Activated CD8-positive, alpha-beta T cell treated with anti-CD3 and anti-CD28 coated beads, Interleukin-2, amount 10 ng/mL, durations not matched to agents 7 days and 5 days (primary cell): Measurements from ENCODE around the gene CABLES1. TPM values are rescaled to one million over a fixed set of nuclear protein-coding genes. Genes with fewer than 3 reads are reported as not detected.
"Not testable (repeated sequence)": the region's sequence is repeated elsewhere in the genome, so short reads cannot be mapped to it uniquely, and the experiment has no call there.

Experiments
- ATAC-seq: fragments of 150-1000 bp; cut with Tn5 transposase; one replicate; pipeline ENCODE4 v1.10.0; 2021; ENCODE audit warnings: moderate library complexity
- CTCF ChIA-PET: fragments of 350-600 bp; sonication (Branson Sonifier 250); formaldehyde crosslinking; loops from one replicate; lab custom pipeline; 2021; ENCODE audit warnings: antibody characterized with exemption; lab: Charles Lee
- POLR2A ChIA-PET: fragments of 350-600 bp; sonication (Branson Sonifier 250); formaldehyde crosslinking; loops from one replicate; lab custom pipeline; 2021; ENCODE audit warnings: antibody characterized with exemption; lab: Charles Lee
- DNase-seq: peaks from one replicate; pipeline ENCODE4 v3.0.0-alpha.2; 2020
- H3K27ac Mint-ChIP-seq: one replicate; pipeline ENCODE4 v1.8.0; 2021; ENCODE audit warnings: mild to moderate bottlenecking, mixed read lengths
- H3K27me3 Mint-ChIP-seq: one replicate; pipeline ENCODE4 v1.8.0; 2021; ENCODE audit warnings: low read depth, mixed read lengths
- H3K36me3 Mint-ChIP-seq: one replicate; pipeline ENCODE4 v1.8.0; 2021; ENCODE audit warnings: low read depth, mixed read lengths
- H3K4me1 Mint-ChIP-seq: one replicate; pipeline ENCODE4 v1.8.0; 2021; ENCODE audit warnings: low read depth, mixed read lengths
- H3K4me3 Mint-ChIP-seq: one replicate; pipeline ENCODE4 v1.8.0; 2021; ENCODE audit warnings: mild to moderate bottlenecking, mixed read lengths
- H3K9me3 Mint-ChIP-seq: one replicate; pipeline ENCODE4 v1.8.0; 2022; ENCODE audit warnings: mixed read lengths; ENCODE audit not compliant: insufficient read depth
- total RNA-seq, 2 experiments: library from RNA; stranded (reverse); gene quantifications; one replicate each; pipeline ENCODE4 v1.2.3, GENCODE V29; 2021

CABLES1 gene
- total RNA-seq, 2 experiments from 2014 or later, result 2.3 to 2.7 TPM

- no peak for DNase-seq
- H3K27ac Mint-ChIP-seq, result peak overlapping the region; percentile 86
Observed at GRCh38 chr18:23258566-23259469, 123.5 kb downstream of the CABLES1 start.

GRCh38 chr18:23259701-23260681, 124.7 kb downstream of the CABLES1 start:
- ChIA-PET CTCF (interaction anchor here (0.8 to 2.3 kb wide), 5 partner anchors 9 to 130 kb away, joined by 3 to 7 read pairs (median 4); no protein-coding TSS in a partner anchor), POLR2A (interaction anchor here (1.0 to 1.3 kb wide), 3 partner anchors 9 to 48 kb away, joined by 3 to 6 read pairs (median 5); no protein-coding TSS in a partner anchor)
- peak overlapping the region; percentile 16 for H3K4me3 Mint-ChIP-seq
- H3K36me3 Mint-ChIP-seq, result peaks cover 18% of the 10 kb centered on the region
- peak overlapping the region; percentile 86 for H3K27ac Mint-ChIP-seq
- ATAC-seq, result peak; percentile 62
- H3K9me3 Mint-ChIP-seq, result no peaks in the 10 kb centered on the region
- H3K27me3 Mint-ChIP-seq, result no peaks in the 10 kb centered on the region
- peak; percentile 47 for DNase-seq
- H3K4me1 Mint-ChIP-seq, result peaks cover 42% of the 10 kb centered on the region

More at GRCh38 chr18:23258566-23259469, 123.5 kb downstream of the CABLES1 start:
- POLR2A ChIA-PET, result interaction anchor here (0.6 to 1.3 kb wide), 2 partner anchors 21 to 871 kb away, joined by 3 to 5 read pairs; no protein-coding TSS in a partner anchor
- H3K4me1 Mint-ChIP-seq, result peaks cover 42% of the 10 kb centered on the region
- H3K9me3 Mint-ChIP-seq, result no peaks in the 10 kb centered on the region
- peak overlapping the region; percentile 16 for H3K4me3 Mint-ChIP-seq
- CTCF ChIA-PET, result interaction anchor here (0.8 to 2.3 kb wide), 5 partner anchors 10 to 127 kb away, joined by 3 to 7 read pairs (median 4); no protein-coding TSS in a partner anchor
- ATAC-seq, result no peak
- no peaks in the 10 kb centered on the region for H3K27me3 Mint-ChIP-seq
- peaks cover 21% of the 10 kb centered on the region for H3K36me3 Mint-ChIP-seq

GRCh38 chr18:23260926-23261590, 125.8 kb downstream of the CABLES1 start:
- Mint-ChIP-seq H3K27ac (no peak overlapping the region), H3K4me3 (no peak overlapping the region), H3K27me3 (no peaks in the 10 kb centered on the region), H3K9me3 (no peaks in the 10 kb centered on the region), H3K36me3 (peaks cover 16% of the 10 kb centered on the region), H3K4me1 (peaks cover 42% of the 10 kb centered on the region)
- POLR2A ChIA-PET, result interaction anchor here (0.6 to 1.1 kb wide), 2 partner anchors 8 to 32 kb away, joined by 3 read pairs; no protein-coding TSS in a partner anchor
- CTCF ChIA-PET, result interaction anchor here (1.3 kb wide), 1 partner anchor 131 kb away, joined by 4 read pairs; no protein-coding TSS in a partner anchor
- no peak for DNase-seq
- ATAC-seq, result no peak

GRCh38 chr18:23263551-23264235, 128.4 kb downstream of the CABLES1 start:
- Mint-ChIP-seq H3K4me1 (peaks cover 45% of the 10 kb centered on the region), H3K9me3 (peaks cover 11% of the 10 kb centered on the region), H3K4me3 (no peak overlapping the region), H3K27ac (no peak overlapping the region), H3K27me3 (no peaks in the 10 kb centered on the region), H3K36me3 (peaks cover 15% of the 10 kb centered on the region)
- CTCF ChIA-PET, result interaction anchor here (1.3 kb wide), 1 partner anchor 17 kb away, joined by 3 read pairs; no protein-coding TSS in a partner anchor
- no peak for ATAC-seq
- DNase-seq, result no peak
- POLR2A ChIA-PET, result no interaction called here

- peaks cover 31% of the 10 kb centered on the region for H3K9me3 Mint-ChIP-seq
- POLR2A ChIA-PET, result no interaction called here
- H3K4me3 Mint-ChIP-seq, result no peak overlapping the region
- DNase-seq, result no peak
- ATAC-seq, result no peak
- no peaks in the 10 kb centered on the region for H3K27me3 Mint-ChIP-seq
- H3K4me1 Mint-ChIP-seq, result peaks cover 36% of the 10 kb centered on the region
- peaks cover 35% of the 10 kb centered on the region for H3K36me3 Mint-ChIP-seq
- CTCF ChIA-PET, result interaction anchor here (1.1 kb wide), 1 partner anchor 28 kb away, joined by 3 read pairs; no protein-coding TSS in a partner anchor
- no peak overlapping the region for H3K27ac Mint-ChIP-seq
Observed at GRCh38 chr18:23265682-23266399, 130.6 kb downstream of the CABLES1 start.

- CTCF ChIA-PET, result interaction anchor here (1.1 kb wide), 1 partner anchor 29 kb away, joined by 3 read pairs; no protein-coding TSS in a partner anchor
- Mint-ChIP-seq H3K4me3 (no peak overlapping the region), H3K4me1 (peaks cover 33% of the 10 kb centered on the region), H3K36me3 (peaks cover 41% of the 10 kb centered on the region), H3K27me3 (no peaks in the 10 kb centered on the region), H3K9me3 (peaks cover 32% of the 10 kb centered on the region), H3K27ac (peak overlapping the region; percentile 63)
- POLR2A ChIA-PET, result no interaction called here
- peak; percentile 38 for DNase-seq
- ATAC-seq, result peak; percentile 29
Observed at GRCh38 chr18:23266717-23267446, 131.6 kb downstream of the CABLES1 start.

GRCh38 chr18:23267447-23267776, 132.1 kb downstream of the CABLES1 start:
- no peak overlapping the region for H3K4me3 Mint-ChIP-seq

GRCh38 chr18:23268641-23269040, 133.4 kb downstream of the CABLES1 start:
- POLR2A ChIA-PET, result interaction anchor here (1.1 kb wide), 1 partner anchor 8 kb away, joined by 3 read pairs; no protein-coding TSS in a partner anchor
- Mint-ChIP-seq H3K27me3 (no peaks in the 10 kb centered on the region), H3K9me3 (peaks cover 37% of the 10 kb centered on the region), H3K4me1 (peaks cover 37% of the 10 kb centered on the region), H3K36me3 (peaks cover 42% of the 10 kb centered on the region), H3K27ac (peak overlapping the region; percentile 76), H3K4me3 (no peak overlapping the region)
- CTCF ChIA-PET, result interaction anchor here (0.6 to 1.6 kb wide), 5 partner anchors 9 to 295 kb away, joined by 3 to 5 read pairs (median 4); no protein-coding TSS in a partner anchor
- DNase-seq (no peak), ATAC-seq (no peak)

More at GRCh38 chr18:23267447-23267776, 132.1 kb downstream of the CABLES1 start:
- Mint-ChIP-seq H3K4me1 (peaks cover 33% of the 10 kb centered on the region), H3K27me3 (no peaks in the 10 kb centered on the region), H3K36me3 (peaks cover 42% of the 10 kb centered on the region), H3K27ac (peak overlapping the region; percentile 63), H3K9me3 (peaks cover 32% of the 10 kb centered on the region)
- DNase-seq (no peak), ATAC-seq (no peak)
- CTCF ChIA-PET, result no interaction called here
- POLR2A ChIA-PET, result no interaction called here

GRCh38 chr18:23269068-23269467, 133.8 kb downstream of the CABLES1 start:
- ATAC-seq (peak; percentile 42), DNase-seq (peak; percentile 50)
- not testable (repeated sequence) for H3K27me3 Mint-ChIP-seq, H3K4me3 Mint-ChIP-seq
- H3K36me3 Mint-ChIP-seq, result peaks cover 42% of the 10 kb centered on the region
- CTCF ChIA-PET, result interaction anchor here (0.6 to 1.6 kb wide), 5 partner anchors 9 to 295 kb away, joined by 3 to 5 read pairs (median 4); no protein-coding TSS in a partner anchor
- H3K4me1 Mint-ChIP-seq, result peaks cover 37% of the 10 kb centered on the region
- POLR2A ChIA-PET, result interaction anchor here (1.1 kb wide), 1 partner anchor 8 kb away, joined by 3 read pairs; no protein-coding TSS in a partner anchor
- H3K9me3 Mint-ChIP-seq, result peaks cover 37% of the 10 kb centered on the region
- H3K27ac Mint-ChIP-seq, result peak overlapping the region; percentile 76
